ENCODE measurements around the gene MYO3A. TPM values are rescaled to one million over a fixed set of nuclear protein-coding genes. Genes with fewer than 3 reads are reported as not detected.

The MYO3A gene
- total RNA-seq, 1 experiment from 2014 or later = not detected

DNA sequence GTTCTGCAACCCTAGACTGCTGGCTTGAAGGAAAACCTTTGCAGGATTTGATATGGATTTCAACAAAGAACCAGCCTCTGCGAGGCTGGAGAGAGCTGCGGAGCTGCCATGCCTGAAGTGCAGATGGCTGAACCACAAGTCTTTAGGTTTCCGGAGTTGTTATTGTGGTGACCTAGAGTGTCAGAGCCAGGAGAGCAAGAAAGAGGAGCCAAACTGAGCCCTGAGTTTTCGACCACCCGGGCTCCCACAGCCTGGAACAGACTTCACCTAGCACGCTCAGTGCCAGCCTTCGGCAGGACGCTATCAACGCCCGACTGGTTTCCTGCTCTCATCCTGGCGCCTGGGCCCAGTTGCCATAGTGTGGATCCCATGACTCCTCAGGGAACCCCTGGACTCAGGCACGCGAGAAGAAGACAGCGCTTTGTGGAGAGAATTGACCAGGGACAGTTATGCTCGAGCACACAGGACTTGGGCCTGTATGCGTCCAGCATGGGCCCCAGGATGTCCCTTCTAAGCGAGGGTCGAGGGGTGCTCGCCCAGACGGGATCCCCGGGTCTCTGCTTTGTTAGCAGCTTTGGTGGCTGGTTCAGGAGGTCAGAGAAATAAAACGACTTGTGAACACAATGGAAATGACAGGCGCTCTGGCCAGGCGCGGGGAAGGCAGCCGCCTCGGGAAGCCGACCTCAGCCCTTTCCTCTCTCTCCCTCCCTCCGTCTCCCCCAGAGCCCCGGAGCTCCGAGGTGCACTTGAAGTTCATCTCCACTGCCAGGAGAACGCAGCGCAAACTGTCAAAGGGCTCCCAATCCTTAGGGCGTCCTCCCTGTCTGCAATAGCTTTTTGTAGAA is 280.7 kb downstream of the MYO3A start:
- no peak for DNase-seq (ENCODE audit: low spot score)

DNA sequence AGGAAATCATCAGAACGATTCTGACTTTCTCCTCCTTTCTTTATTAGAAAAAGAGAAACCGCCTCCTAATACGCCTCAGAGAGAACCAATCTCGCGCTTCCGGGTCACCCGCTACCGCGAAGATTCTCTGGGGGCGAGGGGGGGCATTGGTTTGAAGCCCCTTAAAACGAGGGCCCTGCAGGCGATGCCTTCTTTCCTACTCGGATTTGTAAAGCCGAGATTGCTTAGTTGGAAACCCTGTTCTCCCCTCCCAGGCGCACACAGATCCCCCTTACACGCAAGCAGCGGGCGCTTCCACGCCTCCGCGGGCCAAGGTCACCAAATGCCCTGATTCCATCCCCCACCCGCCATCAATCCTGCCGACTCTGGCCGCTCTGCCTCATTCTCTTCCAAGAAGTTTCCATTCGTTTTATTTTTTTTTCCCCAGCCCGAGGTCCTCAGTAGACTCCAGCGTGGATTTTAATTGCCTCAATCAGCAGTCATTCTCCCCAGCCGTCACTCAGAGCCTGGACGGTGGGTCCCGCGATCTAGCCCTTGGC is 281.4 kb downstream of the MYO3A start:
- no peak for DNase-seq (ENCODE audit: low spot score)

DNA sequence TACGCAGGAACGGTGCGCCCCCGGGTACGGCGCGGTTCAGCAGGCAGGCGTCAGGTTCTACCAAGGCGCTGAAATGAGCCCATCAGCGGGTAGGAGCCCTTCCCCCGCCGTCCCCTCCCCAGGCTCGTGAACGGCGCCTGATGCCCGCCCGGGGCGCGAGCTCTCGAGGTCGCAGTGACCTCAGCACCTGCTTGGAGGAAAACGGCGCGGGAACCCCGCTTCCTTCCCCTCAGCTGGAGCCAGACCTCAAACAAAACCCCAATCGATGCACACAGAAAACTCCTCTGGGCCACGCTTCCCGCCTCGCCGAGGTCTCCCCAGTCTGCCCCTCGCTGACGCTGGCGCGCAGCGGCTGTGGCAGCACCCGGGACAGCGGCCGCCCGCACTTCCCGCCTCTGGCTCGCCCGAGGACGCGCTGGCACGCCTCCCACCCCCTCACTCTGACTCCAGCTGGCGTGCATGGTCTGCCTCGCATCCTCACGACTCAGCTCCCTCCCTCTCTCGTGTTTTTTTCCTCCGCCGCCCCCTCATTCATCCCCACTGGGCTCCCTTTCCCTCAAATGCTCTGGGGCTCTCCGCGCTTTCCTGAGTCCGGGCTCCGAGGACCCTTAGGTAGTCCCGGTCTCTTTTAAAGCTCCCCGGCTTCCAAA is 282.0 kb downstream of the MYO3A start:
- no peak for DNase-seq (ENCODE audit: low spot score)

DNA sequence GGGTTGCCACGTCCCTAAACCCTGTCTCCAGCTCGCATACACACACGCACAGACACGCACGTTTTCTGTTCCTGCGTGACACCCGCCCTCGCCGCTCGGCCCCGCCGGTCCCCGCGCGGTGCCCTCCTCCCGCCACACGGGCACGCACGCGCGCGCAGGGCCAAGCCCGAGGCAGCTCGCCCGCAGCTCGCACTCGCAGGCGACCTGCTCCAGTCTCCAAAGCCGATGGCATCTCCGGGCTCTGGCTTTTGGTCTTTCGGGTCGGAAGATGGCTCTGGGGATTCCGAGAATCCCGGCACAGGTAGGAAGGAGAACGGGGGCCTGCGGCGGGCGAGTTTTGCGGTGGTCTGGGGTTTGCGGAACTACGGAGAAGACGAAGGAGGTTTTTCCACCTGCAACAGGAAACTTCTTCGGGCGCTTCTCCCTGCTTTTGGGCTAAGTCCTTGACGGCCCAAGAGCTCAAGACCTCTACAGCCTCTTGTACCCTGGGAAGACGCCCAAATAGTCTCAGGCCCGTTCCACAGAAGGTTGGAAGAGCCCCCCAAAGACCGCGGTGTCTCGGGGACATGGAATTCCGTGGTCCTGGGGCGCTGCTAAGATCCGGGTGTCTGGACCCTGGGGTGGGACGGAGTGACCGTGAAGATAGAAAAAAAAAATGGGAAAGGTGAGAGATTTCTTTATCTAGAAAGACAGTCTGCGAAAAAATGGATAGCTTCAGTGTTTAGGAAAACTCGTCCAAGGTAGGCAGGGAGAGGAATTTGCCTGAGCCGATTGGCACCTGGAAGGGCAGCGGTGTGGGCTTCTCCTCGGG is 282.8 kb downstream of the MYO3A start, which contains the start of gene GAD2:
TSS of gene GAD2 (plus strand) at position 190 of the 811 bp plus-strand sequence. CDS start at position 226, 36 bp downstream.
- DNase-seq (ENCODE audit: low spot score) = no peak

DNA sequence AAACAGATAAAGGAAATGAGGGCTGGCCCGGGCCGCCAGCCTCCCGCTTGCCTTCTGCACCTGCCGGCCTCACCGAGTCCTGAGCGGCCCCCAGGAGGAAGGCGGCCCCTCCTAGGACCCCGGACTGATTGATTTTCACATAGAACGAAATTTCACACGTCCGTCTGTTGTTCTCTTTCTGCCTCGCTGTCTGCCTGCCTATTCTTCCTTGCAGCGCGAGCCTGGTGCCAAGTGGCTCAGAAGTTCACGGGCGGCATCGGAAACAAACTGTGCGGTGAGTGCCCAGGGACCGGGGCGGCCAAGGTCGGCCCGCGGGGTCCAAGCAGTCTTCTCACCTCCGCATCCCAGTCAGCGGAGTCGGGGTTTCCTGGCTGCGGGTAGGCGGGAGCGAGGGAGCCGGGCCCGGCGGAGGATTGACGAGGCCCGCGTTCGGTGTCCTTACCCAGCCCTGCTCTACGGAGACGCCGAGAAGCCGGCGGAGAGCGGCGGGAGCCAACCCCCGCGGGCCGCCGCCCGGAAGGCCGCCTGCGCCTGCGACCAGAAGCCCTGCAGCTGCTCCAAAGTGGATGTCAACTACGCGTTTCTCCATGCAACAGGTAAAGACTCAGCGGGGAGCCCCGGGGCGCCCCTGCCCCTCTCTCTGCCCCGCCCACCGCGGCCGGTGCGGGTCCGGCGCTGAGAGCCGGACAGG is 283.5 kb downstream of the MYO3A start:
- no peak for DNase-seq (ENCODE audit: low spot score)

DNA sequence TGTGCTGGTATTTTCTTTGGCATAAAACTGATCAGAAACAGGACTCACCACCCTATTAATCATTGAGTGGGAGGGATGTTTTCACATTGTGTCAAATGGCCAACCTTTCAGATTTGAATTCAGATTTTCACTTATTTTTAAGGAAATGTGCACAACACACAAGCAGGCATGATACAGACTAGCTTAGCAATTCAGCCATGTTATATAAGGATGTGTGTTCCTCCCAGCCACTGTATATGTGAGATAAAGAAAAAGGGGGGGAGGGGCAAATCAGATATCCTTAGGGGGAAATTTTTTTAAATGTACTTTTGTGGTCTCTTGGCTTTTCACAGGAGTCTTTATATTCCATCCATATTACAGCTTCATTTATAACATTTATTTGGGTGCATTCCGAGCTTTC is 285.6 kb downstream of the MYO3A start:
- no peak for DNase-seq (ENCODE audit: low spot score)

DNA sequence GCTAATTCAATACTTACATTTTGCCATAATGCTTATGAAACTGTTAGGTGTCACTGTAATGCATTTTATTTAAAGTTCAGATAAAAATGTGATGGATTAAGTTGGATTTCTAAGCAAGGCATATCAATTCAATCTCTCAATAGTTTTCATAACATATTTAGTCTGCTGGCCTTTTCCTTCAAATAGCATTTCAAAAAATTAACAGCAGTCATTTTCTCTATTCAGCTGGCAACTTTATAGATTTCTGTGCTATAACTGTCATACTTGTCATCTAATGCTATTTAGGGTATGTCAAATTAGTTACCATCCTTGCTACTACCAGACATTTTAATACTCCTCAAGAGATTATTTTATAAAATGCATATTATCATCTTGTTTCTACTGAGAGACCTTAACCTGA is 286.9 kb downstream of the MYO3A start:
- no peak for DNase-seq (ENCODE audit: low spot score)

DNA sequence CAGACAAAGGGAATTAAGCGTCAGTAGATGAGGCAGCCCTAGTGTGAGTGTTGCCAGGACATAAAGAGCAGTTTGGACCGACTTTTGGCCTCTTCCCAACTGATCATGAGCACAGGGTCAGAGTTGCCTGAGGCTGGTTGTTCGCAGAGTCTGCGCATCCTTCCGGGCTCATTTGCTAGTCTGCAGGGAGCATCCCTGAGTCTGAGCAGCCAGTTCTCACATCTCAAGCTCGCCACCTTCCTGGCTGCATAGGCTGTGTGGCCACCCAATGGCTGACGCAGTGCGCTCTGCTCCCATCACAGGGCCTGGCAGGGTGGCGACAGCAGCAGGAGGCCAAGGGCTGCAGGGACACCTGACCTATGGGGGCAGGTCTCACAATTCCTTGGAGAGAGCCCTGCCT is 287.5 kb downstream of the MYO3A start:
- no peak for DNase-seq (ENCODE audit: low spot score)

DNA sequence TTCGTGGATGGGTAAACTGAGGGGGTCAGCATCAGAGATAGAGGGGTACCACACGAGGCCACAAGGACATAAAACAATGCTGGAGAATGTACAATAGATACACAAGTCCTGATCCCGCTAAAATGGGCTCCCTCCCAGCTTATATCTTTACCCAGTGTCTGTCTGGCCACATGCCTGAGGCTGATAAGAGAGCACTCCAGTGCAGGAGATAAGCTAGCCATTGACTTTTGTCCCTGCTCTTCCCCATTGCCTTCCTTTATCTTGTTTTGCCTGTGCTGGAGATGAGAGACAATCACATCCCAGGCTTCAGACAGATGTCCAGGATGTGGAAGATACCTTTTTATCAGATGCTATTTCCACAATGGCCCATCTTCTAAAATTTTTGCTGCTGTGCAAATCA is 288.5 kb downstream of the MYO3A start:
- DNase-seq (ENCODE audit: low spot score) = no peak

DNA sequence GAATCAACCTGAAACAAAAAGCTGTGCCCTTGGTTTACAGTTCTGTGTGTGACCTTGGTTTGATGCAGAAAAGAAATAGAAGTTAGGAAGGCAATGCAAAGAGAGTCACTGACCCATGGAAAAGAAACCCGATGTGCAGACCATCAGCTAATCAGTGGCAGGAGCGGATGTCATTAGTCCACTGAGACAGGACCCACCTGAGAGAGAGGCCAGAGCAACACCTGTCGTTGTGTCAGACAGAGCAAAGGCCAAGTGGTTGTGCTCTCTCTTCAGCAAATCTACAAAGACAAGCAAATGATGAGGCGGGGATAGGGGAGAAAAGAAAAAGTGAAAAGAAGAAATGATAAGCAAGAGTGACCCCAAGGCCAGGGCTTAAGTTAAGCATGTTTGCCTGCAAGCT is 291.3 kb downstream of the MYO3A start:
- no peak for DNase-seq (ENCODE audit: low spot score)

DNA sequence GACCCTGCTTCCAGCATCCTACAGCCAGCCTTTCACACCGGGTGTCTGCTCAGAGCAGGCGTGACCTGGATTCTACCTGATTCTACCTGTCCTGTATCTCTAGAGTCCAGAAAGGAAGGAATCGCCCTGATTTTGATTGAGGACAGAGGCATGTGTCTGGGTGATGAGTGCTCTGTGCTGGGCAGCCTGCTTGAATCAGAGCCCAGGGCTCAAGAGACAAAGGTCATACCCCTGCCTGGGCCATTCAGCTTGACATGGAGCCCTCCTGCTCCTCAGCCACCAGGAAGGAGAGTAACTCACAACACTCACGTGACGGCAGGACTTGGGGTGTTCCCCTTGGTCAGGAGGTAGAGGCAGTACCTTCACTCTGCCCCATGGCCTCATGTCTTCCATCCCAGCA is 293.8 kb downstream of the MYO3A start:
- no peak for DNase-seq (ENCODE audit: low spot score)

DNA sequence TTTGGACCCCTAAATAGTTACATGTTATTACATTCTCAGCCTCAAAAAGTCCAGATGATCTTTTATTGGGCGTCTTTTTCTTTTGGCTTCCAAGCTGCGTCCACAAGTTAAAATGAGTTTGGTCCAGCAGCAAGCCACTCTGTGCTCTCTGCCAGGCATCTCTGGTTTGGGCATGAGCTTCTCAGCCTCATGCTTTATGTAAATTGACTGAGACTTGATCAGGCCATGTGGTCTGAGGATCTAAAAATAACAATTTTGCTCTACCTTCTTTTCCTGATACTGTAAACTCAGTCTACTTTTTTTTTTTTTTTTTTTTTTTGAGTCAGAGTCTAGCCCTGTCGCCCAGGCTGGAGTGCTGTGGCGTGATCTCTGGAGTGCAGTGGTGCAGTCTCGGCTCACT is 298.1 kb downstream of the MYO3A start:
- DNase-seq (ENCODE audit: low spot score) = no peak

DNA sequence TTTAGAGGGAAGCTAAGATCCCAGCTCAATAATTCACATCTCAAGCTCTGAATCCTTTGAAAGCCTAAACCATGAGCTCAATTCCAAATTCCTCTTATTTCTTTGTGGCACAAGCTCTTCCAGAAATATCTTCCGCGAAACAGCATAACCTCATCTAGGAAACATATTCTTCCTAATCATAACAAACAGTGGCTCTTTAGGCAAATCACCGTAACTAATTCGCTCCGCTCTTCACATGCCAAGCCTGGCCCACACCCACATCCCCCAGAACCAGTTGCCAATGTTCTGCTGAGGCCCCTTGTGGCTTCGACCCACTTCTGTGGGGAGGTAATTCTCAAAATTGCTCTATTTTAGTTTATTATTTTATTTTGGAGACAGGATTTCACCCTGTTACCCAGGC is 301.7 kb downstream of the MYO3A start:
- no peak for DNase-seq (ENCODE audit: low spot score)

DNA sequence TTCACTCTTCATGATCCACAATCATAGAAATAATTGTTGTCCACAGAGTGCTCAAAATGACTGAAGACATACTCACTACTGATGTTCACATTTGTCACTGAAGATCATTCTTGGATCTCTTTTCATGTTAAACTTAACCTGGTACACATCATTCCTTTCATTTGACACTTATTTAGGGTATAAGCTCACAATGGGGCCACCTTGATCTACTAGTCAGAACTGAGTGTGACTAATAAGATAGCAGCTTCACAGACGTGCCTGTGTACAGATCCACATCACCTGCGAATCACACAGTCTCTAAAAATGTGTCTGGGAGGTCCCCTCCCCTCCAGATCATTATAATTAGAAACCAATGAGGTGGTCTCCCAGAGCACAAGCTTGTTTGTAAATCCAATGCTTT is 304.3 kb downstream of the MYO3A start:
- DNase-seq (ENCODE audit: low spot score) = no peak

DNA sequence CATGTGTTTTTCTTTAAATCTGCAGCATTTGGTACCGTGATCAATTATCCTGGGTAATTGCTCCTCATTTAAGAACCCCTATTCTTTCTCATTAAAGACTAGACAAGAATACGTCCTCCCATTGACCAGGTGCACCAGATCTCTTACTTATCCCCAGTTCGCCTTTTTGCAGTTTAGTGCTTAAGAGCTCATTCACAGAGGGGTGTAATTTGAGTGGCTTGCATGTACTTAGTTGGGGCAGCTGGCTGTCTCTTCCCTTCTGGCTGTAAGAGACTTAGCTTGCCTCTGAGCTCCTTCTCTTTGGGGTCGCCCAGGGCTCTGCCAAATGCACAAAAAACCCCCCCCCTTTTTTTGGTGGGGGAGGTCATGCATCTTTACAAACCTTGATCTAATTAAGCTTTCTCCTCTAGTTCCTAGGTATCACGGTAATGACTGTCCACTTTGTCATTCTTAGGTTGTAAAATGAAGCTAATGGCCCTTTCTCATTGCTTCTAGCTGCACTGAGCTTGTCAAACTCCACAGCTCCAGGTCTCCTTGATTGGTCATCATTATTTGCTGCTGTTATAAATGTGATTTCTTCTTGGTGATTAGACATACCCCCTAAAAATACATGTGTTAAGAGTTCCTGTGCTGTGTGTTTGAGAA is 308.8 kb downstream of the MYO3A start:
- DNase-seq (ENCODE audit: low spot score) = no peak

DNA sequence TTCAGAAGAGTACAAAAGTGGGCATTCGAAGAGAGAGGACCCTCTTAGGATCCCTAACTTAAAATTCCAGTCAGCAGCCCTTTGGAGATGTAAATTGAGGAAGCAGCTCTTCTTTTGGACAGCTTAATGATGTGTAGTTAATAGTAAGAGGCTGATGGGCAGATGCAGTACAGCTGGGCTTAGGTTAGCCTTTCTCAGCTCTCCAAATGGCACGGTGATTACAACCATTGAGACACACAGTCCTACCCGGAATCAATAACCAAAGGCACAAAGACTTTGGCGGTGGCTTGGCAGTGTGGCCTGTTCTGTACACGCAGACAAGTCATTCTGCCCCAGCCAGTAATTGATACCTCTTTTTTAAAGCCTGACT is 309.3 kb downstream of the MYO3A start:
- DNase-seq (ENCODE audit: low spot score) = no peak

DNA sequence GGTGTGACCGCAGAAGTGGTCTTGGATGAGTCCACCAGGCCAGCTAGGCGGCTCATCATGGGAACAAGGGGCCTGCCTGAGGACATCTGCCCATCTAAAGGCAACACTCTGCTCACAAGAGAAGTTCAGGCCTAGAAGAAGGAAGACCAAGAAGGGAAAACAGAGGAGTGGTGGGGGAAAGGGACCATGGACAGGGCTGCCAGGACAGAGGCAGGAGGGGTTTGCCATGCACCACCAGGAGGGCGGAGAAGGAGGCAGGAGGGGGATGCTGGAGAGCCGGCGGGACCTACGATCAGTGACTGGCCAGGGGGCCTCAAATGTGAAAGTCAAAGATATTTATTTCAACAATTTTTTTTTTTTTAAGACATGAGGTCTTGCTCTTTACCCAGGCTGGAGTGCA is 315.7 kb downstream of the MYO3A start:
- no peak for DNase-seq (ENCODE audit: low spot score)

DNA sequence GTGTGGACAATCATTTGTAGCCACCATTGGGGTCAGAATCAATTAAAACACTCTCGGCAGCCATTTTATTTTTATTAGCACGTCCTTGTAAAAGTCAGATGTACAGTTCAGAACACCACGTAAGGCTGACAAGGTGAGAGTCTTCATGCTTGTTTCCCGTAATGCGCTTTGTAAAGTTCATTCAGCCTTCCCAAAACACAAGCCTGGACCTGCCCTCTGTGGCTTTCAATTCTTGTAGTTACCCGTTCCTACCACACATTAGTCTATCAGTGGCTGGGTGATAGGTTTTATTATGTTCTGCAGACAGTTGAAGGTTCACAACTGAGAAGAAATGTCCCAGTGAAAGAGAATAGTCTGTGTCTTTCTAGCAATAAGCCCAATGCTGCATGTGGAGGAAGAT is 317.9 kb downstream of the MYO3A start:
- DNase-seq (ENCODE audit: low spot score) = no peak

DNA sequence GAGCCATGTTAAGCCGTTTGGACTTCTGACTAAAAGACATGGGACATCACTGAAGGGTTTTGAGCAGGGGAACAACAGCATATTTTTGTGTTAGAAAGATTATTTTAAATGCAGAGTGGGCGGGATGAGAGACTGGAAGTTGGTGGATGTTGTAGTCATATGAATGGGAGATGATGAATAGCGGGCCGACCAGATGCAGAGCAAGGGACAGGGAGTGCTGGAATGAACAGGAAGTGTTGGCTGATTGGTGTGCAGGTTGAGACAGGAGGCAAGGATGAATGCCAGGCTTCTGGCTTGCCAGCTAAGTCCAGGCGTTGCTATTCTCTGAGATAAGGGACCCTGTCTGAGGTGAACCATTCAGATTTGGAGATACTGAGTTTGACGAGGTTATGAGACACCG is 320.6 kb downstream of the MYO3A start:
- DNase-seq (ENCODE audit: low spot score) = no peak

DNA sequence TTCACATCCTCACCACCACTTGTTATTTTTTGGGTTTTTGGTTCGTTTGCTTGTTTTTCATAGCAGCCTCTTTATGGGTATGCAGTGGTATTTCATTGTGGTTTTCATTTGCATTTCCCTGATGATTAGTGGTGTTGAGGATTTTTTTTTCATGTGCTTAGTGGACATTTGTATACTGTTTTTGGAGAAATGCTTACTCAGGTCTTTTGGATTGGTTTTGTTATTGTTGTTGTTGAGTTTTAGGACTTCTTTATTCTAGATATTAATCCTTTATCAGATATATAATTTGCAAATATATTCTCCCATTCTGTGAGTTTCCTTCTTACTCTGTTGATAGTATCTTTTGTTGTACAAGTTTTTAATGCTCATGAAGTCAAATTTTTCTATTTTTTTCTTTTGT is 325.3 kb downstream of the MYO3A start:
- no peak for DNase-seq (ENCODE audit: low spot score)

All from H4 (cell line).